Measurements from ENCODE around the gene PRSS38. TPM values are rescaled to one million over a fixed set of nuclear protein-coding genes. Genes with fewer than 3 reads are reported as not detected.

The PRSS38 gene
- total and polyA plus RNA-seq, 2 donors (not counting 3 experiments of a cell fraction or from before 2014, with no cell fraction given) = not detected

DNA sequence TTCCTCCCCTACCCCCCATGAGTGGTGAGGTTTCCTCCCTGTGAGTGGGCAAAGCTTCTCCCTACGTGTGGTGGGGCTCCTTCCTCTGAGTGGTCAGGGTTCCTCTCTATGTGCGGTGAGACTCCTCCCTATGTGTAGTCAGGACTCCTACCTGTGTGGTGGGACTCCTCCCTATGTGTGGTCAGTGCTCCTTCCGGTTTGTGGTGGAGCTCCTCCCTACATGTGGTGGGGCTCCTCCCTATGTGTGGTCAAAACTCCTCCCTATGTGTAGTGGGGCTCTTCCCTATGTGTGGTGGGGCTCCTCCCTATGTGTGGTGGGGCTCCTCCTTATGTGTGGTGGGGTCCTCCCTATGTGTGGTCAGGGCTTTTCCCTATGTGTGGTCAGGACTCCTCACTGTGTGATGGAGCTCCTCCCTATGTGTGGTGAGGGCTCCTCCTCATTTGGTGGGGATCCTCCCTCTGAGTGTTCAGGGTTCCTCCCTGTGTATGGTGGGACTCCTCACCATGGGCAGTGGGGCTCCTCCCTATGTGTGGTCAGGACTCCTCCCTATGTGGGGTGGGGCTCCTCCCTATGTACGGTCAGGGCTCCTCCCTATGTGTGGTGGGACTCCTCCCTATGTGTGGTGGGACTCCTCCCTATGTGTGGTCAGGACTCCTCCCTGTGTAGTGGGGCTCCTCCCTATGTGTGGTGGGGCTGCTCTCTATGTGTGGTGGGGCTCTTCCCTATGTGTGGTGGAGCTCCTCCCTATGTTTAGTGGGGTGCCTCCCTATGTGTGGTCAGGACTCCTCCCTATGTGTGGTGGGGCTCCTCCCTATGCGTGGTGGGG lies 29.1 kb downstream of the PRSS38 start:
- CTCF ChIA-PET = no interaction called here
- no peak for FAIRE-seq

More for the DNA sequence above, 29.1 kb downstream of the PRSS38 start:
- dilution Hi-C loops (cut with MboI; ENCODE audit: extremely low pct_ligation_motif_present, low sequenced_read_pairs) = no loop called here
- no peaks in the 10 kb centered on the region for H3K79me2 ChIP-seq (ENCODE audit: control insufficient read depth, insufficient read depth, low read length)
- H3K4me3 ChIP-seq (replicated peaks in 1 of 3; ENCODE audit: insufficient read depth in 1 of 3, low read depth in 1 of 3, low read length in 3 of 3) = no peak overlapping the region
- H2AFZ ChIP-seq (ENCODE audit: low read depth, low read length) = no peak overlapping the region
- no peaks in the 10 kb centered on the region for H3K27me3 ChIP-seq (ENCODE audit: control insufficient read depth in 2 of 2, insufficient read depth in 2 of 2, low read length in 2 of 2)
- H3K27ac ChIP-seq (ENCODE audit: insufficient read depth, low read depth, low read length) = no peak overlapping the region
- H3K4me2 ChIP-seq (ENCODE audit: insufficient read depth, low read length) = no peak overlapping the region
- H3K36me3 ChIP-seq (ENCODE audit: control insufficient read depth in 2 of 2, extremely low read depth in 1 of 2, insufficient read depth in 2 of 2, low read length in 2 of 2) = no peaks in the 10 kb centered on the region
- H4K20me1 ChIP-seq (replicated peaks; ENCODE audit: control insufficient read depth, extremely low read depth, insufficient read depth, low read length) = no peaks in the 10 kb centered on the region
- no TSS peak for BruUV-seq (replicated peaks)
- no peaks in the 10 kb centered on the region for H3K4me1 ChIP-seq (ENCODE audit: control insufficient read depth, extremely low read depth, insufficient read depth, low read length)
- intact Hi-C loops (cut with micrococcal nuclease) = no loop called here
- POLR2A ChIA-PET = no interaction called here
- H3K9me3 ChIP-seq (replicated peaks; ENCODE audit: control insufficient read depth, insufficient read depth, low read length) = no peaks in the 10 kb centered on the region
- no peaks in the 10 kb centered on the region for H3K9me1 ChIP-seq (replicated peaks; ENCODE audit: control insufficient read depth, extremely low read depth, insufficient read depth, low read length)
- TF ChIP-seq GATA2 (IDR thresholded peaks at IDR 0.05; ENCODE audit: insufficient read depth, insufficient read length, low read depth, low read length) = no peak
- no peak for TF ChIP-seq FOS (IDR thresholded peaks at IDR 0.05; ENCODE audit: borderline replicate concordance, insufficient read depth, low read length)
- TF ChIP-seq EZH2 (IDR thresholded peaks at IDR 0.05; ENCODE audit: borderline replicate concordance, low read depth, low read length, severe bottlenecking) = no peak
- TF ChIP-seq, protein P1, sequence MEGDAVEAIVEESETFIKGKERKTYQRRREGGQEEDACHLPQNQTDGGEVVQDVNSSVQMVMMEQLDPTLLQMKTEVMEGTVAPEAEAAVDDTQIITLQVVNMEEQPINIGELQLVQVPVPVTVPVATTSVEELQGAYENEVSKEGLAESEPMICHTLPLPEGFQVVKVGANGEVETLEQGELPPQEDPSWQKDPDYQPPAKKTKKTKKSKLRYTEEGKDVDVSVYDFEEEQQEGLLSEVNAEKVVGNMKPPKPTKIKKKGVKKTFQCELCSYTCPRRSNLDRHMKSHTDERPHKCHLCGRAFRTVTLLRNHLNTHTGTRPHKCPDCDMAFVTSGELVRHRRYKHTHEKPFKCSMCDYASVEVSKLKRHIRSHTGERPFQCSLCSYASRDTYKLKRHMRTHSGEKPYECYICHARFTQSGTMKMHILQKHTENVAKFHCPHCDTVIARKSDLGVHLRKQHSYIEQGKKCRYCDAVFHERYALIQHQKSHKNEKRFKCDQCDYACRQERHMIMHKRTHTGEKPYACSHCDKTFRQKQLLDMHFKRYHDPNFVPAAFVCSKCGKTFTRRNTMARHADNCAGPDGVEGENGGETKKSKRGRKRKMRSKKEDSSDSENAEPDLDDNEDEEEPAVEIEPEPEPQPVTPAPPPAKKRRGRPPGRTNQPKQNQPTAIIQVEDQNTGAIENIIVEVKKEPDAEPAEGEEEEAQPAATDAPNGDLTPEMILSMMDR (IDR thresholded peaks at IDR 0.05; ENCODE audit: extremely low read depth in 1 of 2, insufficient read depth in 1 of 2, low read depth in 1 of 2, low read length in 2 of 2) = no peak
- no peak for TF ChIP-seq POLR2A (IDR thresholded peaks at IDR 0.05; ENCODE audit: low read depth, low read length)
- TF ChIP-seq MYC (IDR thresholded peaks at IDR 0.05; ENCODE audit: low read depth, low read length) = no peak
- TF ChIP-seq MAX (IDR thresholded peaks at IDR 0.05; ENCODE audit: insufficient read depth, insufficient read length) = no peak
- no peak for TF ChIP-seq POLR2AphosphoS5 (IDR thresholded peaks at IDR 0.05; ENCODE audit: insufficient read depth, low read depth, low read length)
- no peak for TF ChIP-seq JUN (IDR thresholded peaks at IDR 0.05; ENCODE audit: borderline replicate concordance, insufficient read depth, insufficient read length, low read depth)
- H3K9ac ChIP-seq (replicated peaks; ENCODE audit: extremely low read depth, insufficient read depth, low read length) = no peak overlapping the region
- no peak for DNase-seq (ENCODE audit: low read depth, low spot score)
